ENCODE measurements around the gene ECI1.

DNA sequence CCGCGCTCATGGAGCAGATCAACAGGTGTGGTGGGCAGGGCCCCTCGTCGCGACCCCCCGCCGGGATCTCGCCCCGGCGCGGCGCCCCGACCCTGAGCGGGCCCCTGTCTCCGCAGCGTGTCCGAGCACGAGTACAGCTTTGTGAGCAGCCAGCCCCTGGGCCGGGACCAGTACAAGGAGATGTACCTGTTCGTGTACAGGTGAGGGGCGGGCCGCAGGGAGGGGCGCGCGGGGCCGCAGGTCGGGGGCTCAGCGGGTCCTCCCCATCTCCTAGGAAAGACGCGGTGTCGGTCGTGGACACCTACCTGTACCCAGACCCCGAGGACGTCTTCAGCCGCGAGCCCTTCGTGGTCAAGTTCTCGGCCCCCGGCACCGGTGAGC is 14.3 kb downstream of the ECI1 start:
- no peak for TF ChIP-seq YY1 (IDR thresholded peaks at IDR 0.05; ENCODE audit: low read depth)
- no peak for TF ChIP-seq ZBTB7A (IDR thresholded peaks at IDR 0.05; ENCODE audit: low read depth)
- TF ChIP-seq, protein P1, sequence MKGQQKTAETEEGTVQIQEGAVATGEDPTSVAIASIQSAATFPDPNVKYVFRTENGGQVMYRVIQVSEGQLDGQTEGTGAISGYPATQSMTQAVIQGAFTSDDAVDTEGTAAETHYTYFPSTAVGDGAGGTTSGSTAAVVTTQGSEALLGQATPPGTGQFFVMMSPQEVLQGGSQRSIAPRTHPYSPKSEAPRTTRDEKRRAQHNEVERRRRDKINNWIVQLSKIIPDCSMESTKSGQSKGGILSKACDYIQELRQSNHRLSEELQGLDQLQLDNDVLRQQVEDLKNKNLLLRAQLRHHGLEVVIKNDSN (IDR thresholded peaks at IDR 0.05): no peak
- no peak for TF ChIP-seq EGR1 (IDR thresholded peaks at IDR 0.05)
- no peak for TF ChIP-seq RAD21 (IDR thresholded peaks at IDR 0.05; ENCODE audit: low read depth)
- TF ChIP-seq, protein P2, sequence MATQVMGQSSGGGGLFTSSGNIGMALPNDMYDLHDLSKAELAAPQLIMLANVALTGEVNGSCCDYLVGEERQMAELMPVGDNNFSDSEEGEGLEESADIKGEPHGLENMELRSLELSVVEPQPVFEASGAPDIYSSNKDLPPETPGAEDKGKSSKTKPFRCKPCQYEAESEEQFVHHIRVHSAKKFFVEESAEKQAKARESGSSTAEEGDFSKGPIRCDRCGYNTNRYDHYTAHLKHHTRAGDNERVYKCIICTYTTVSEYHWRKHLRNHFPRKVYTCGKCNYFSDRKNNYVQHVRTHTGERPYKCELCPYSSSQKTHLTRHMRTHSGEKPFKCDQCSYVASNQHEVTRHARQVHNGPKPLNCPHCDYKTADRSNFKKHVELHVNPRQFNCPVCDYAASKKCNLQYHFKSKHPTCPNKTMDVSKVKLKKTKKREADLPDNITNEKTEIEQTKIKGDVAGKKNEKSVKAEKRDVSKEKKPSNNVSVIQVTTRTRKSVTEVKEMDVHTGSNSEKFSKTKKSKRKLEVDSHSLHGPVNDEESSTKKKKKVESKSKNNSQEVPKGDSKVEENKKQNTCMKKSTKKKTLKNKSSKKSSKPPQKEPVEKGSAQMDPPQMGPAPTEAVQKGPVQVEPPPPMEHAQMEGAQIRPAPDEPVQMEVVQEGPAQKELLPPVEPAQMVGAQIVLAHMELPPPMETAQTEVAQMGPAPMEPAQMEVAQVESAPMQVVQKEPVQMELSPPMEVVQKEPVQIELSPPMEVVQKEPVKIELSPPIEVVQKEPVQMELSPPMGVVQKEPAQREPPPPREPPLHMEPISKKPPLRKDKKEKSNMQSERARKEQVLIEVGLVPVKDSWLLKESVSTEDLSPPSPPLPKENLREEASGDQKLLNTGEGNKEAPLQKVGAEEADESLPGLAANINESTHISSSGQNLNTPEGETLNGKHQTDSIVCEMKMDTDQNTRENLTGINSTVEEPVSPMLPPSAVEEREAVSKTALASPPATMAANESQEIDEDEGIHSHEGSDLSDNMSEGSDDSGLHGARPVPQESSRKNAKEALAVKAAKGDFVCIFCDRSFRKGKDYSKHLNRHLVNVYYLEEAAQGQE (IDR thresholded peaks at IDR 0.05; ENCODE audit: low read depth): no peak
- TF ChIP-seq TAF1 (IDR thresholded peaks at IDR 0.05; ENCODE audit: low read depth): no peak
- TF ChIP-seq CEBPB (IDR thresholded peaks at IDR 0.05): no peak
- TF ChIP-seq EP300 (IDR thresholded peaks at IDR 0.05; ENCODE audit: borderline replicate concordance): no peak
- TF ChIP-seq CREB1 (IDR thresholded peaks at IDR 0.05; ENCODE audit: low read depth): no peak
- TF ChIP-seq FOXM1 (IDR thresholded peaks at IDR 0.05; ENCODE audit: borderline replicate concordance, low read depth): no peak
- TF ChIP-seq NFIC (IDR thresholded peaks at IDR 0.05): no peak
- no peak for TF ChIP-seq TEAD4 (IDR thresholded peaks at IDR 0.05)
